Upper lobe of left lung (tissue), 4 donors: ENCODE data around the gene NEK2.

Source experiments
- POLR2A ChIP-seq, 4 donors: fragments of 450-650 bp; IDR thresholded peaks; one replicate each; pipeline ENCODE4 v1.5.1; 2016 to 2017; ENCODE audit warnings: antibody characterized with exemption in 4 of 4, mild to moderate bottlenecking in 2 of 4
- POLR2AphosphoS5 ChIP-seq, 2 donors: sonication (generic); formaldehyde crosslinking; IDR thresholded peaks; one replicate each; pipeline ENCODE4 v1.5.1; 2017; ENCODE audit warnings: antibody characterized with exemption in 2 of 2
- TF ChIP-seq, protein P1 (sequence below), 6 experiments: fragments of 450-650 bp in 4 of 6; fragments of 200-600 bp in 2 of 6; sonication (generic) in 2 of 6; IDR thresholded peaks; one replicate each; pipeline ENCODE4 v1.5.1; 2016 to 2019; ENCODE audit warnings: antibody characterized with exemption in 6 of 6

GRCh38 chr1:211656728-211657127, 18.7 kb downstream of the NEK2 start:
- TF ChIP-seq, protein P1, sequence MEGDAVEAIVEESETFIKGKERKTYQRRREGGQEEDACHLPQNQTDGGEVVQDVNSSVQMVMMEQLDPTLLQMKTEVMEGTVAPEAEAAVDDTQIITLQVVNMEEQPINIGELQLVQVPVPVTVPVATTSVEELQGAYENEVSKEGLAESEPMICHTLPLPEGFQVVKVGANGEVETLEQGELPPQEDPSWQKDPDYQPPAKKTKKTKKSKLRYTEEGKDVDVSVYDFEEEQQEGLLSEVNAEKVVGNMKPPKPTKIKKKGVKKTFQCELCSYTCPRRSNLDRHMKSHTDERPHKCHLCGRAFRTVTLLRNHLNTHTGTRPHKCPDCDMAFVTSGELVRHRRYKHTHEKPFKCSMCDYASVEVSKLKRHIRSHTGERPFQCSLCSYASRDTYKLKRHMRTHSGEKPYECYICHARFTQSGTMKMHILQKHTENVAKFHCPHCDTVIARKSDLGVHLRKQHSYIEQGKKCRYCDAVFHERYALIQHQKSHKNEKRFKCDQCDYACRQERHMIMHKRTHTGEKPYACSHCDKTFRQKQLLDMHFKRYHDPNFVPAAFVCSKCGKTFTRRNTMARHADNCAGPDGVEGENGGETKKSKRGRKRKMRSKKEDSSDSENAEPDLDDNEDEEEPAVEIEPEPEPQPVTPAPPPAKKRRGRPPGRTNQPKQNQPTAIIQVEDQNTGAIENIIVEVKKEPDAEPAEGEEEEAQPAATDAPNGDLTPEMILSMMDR (IDR thresholded peaks at IDR 0.05) = no peak
- TF ChIP-seq POLR2A (IDR thresholded peaks at IDR 0.05) = no peak
- no peak for TF ChIP-seq POLR2AphosphoS5 (IDR thresholded peaks at IDR 0.05)
